ENCODE data around the gene TNFRSF18.

DNA sequence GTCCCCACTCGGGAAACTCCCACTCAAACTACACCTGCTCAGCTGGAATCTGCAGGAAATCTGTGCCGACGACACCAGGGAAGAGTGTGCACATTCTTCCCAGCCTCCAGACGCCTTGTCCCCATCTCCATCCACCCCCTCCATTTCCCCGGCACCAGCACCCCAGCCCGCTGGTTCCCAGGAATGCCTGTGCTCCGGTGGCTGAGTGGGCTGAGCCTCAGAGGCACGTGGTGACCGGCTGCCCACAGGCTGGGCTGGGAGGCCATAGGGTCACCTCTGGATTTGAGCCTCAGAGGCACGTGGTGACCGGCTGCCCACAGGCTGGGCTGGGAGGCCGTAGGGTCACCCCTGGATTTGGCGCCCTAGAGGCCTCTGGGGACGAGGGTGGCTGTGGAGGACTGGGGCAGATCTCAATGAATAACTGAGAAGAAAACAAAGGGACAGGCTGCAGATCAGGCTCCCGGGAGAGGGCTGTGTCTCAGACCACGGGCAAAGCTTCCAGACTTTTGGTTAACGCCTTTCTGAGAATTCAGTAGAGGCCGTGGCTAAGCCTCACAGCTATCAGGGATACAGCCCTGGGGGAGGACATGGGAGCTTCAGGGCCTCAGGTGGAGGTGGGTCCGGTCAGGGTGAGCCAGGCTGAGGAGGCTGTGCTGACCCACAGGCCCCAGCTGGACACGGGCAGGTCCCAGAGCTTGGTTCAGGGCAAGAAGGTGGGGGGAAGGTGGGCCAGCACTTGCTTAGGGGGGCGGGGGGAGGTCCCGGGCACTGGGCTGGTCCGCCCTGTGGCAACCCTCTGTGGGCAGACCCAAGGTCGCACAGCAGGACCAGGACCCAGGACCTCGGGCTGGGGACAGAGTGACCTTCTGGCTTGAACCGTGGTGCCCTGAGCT is 50.0 kb downstream of the TNFRSF18 start:
- TF ChIP-seq CTCF (conservative IDR thresholded peaks at IDR 0.05; ENCODE audit: low read length) (no peak), EZH2phosphoT487 (IDR thresholded peaks at IDR 0.05; ENCODE audit: borderline replicate concordance, low read depth, low read length) (no peak)

Data from OCI-LY7 (cell line).